MM.1S (cell line): ENCODE data around the gene NLGN1.

Experiments
- DNase-seq: peaks from one replicate; pipeline ENCODE4 v3.0.0-alpha.2; 2015
- H2AFZ ChIP-seq: fragments of 300-600 bp; sonication (generic); 2 replicates; pipeline ENCODE4 v1.6.0; 2016; ENCODE audit warnings: antibody characterized with exemption, low read length
- H3F3A ChIP-seq: fragments of 300-600 bp; sonication (generic); 2 replicates; pipeline ENCODE4 v1.6.1; 2016; ENCODE audit warnings: mild to moderate bottlenecking, antibody characterized with exemption, low read length, moderate library complexity, mixed read lengths; ENCODE audit not compliant: insufficient read depth
- H3K27ac ChIP-seq: fragments of 300-600 bp; sonication (generic); 2 replicates; pipeline ENCODE4 v1.5.1; 2016; ENCODE audit warnings: mild to moderate bottlenecking, low read length
- H3K27me3 ChIP-seq: fragments of 300-600 bp; sonication (generic); replicated peaks from 2 replicates; pipeline ENCODE4 v1.6.0; 2016; ENCODE audit warnings: low read length; ENCODE audit not compliant: insufficient read depth
- H3K36me3 ChIP-seq: fragments of 300-600 bp; sonication (generic); replicated peaks from 2 replicates; pipeline ENCODE4 v1.6.1; 2016; ENCODE audit warnings: mild to moderate bottlenecking, low read length, mixed read lengths; ENCODE audit not compliant: insufficient read depth
- H3K4me1 ChIP-seq: fragments of 300-600 bp; sonication (generic); 2 replicates; pipeline ENCODE4 v1.6.1; 2016; ENCODE audit warnings: low read length, mixed read lengths
- H3K4me2 ChIP-seq: fragments of 300-600 bp; sonication (generic); 2 replicates; pipeline ENCODE4 v1.6.0; 2016; ENCODE audit warnings: low read depth, low read length
- H3K4me3 ChIP-seq: fragments of 300-600 bp; sonication (generic); 2 replicates; pipeline ENCODE4 v1.5.1; 2016; ENCODE audit warnings: low read length, mixed read lengths
- H3K79me2 ChIP-seq: fragments of 300-600 bp; sonication (generic); 2 replicates; pipeline ENCODE4 v1.6.1; 2016; ENCODE audit warnings: mixed run types, low read length, mixed read lengths
- H3K9ac ChIP-seq: fragments of 300-600 bp; sonication (generic); 2 replicates; pipeline ENCODE4 v1.6.1; 2016; ENCODE audit warnings: low read length, mixed read lengths
- H3K9me2 ChIP-seq: fragments of 300-600 bp; sonication (generic); replicated peaks from 2 replicates; pipeline ENCODE4 v1.6.1; 2016; ENCODE audit warnings: mild to moderate bottlenecking, low read length, mixed read lengths; ENCODE audit not compliant: insufficient read depth
- H3K9me3 ChIP-seq: fragments of 300-600 bp; sonication (generic); replicated peaks from 2 replicates; pipeline ENCODE4 v1.6.1; 2016; ENCODE audit warnings: mild to moderate bottlenecking, low read length, mixed read lengths; ENCODE audit not compliant: insufficient read depth
- H4K20me1 ChIP-seq: fragments of 300-600 bp; sonication (generic); 2 replicates; pipeline ENCODE4 v1.6.1; 2016; ENCODE audit warnings: mild to moderate bottlenecking, low read length, moderate library complexity, mixed read lengths; ENCODE audit not compliant: insufficient read depth
- CTCF ChIP-seq: fragments of 300-600 bp; sonication (generic); IDR thresholded peaks from 2 replicates; pipeline ENCODE4 v1.5.1; 2016; ENCODE audit warnings: antibody characterized with exemption, low read length, mixed read lengths
- EZH2 ChIP-seq: fragments of 300-600 bp; sonication (generic); optimal IDR thresholded peaks from 2 replicates; pipeline ENCODE3; 2017; ENCODE audit warnings: low read depth, mild to moderate bottlenecking, antibody characterized with exemption, low read length, mixed read lengths
- EZH2phosphoT487 ChIP-seq: fragments of 300-600 bp; sonication (generic); IDR thresholded peaks from 2 replicates; pipeline ENCODE4 v1.6.1; 2018; ENCODE audit warnings: antibody characterized with exemption, low read length

The NLGN1 gene

DNA sequence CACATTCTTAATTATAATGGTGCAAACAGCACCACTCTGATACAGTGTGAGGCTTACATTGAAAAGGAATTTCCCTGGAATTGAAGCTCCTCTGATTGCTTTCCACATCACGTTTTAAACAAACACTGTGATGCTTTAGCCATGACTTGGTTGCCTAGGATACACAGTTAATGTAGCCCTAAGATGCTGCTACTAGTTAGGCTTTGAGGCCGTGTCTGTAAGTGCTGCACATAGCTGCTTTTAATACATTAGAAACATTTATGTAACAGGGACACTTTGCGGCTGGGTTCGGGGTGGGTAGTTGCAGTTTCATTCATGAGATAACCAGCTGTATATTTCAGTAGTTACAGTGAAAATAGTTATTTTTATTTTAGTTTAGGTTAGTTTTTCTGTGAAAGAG is 334.7 kb downstream of the NLGN1 start:
- H3K9me2 ChIP-seq: no peaks in the 10 kb centered on the region
- no peaks in the 10 kb centered on the region for H3K9me3 ChIP-seq
- H3K4me3 ChIP-seq: no peak overlapping the region
- TF ChIP-seq CTCF (no peak), EZH2 (no peak), EZH2phosphoT487 (no peak)
- DNase-seq: peak; percentile 92
- no peaks in the 10 kb centered on the region for H4K20me1 ChIP-seq
- H3K36me3 ChIP-seq: no peaks in the 10 kb centered on the region
- H3F3A ChIP-seq: peaks cover 27% of the 10 kb centered on the region
- no peaks in the 10 kb centered on the region for H3K79me2 ChIP-seq
- H3K4me1 ChIP-seq: peaks cover 27% of the 10 kb centered on the region
- H3K9ac ChIP-seq: no peak overlapping the region
- no peak overlapping the region for H2AFZ ChIP-seq
- H3K4me2 ChIP-seq: peak overlapping the region; percentile 16; the same call in 1 of the 2 replicates
- 0 out of 2 replicates have a peak, but pooled peaks cover 8% of the 10 kb centered on the region for H3K27me3 ChIP-seq
- H3K27ac ChIP-seq: peak overlapping the region; percentile 45; the same call in 1 of the 2 replicates

GRCh38 chr3:173733029-173733652 is 335.6 kb downstream of the NLGN1 start:
- TF ChIP-seq CTCF (peak; percentile 67), EZH2 (no peak), EZH2phosphoT487 (no peak)
- no peaks in the 10 kb centered on the region for H3K36me3 ChIP-seq
- H2AFZ ChIP-seq: no peak overlapping the region
- DNase-seq: peak; percentile 52
- no peaks in the 10 kb centered on the region for H3K79me2 ChIP-seq
- H3F3A ChIP-seq: peaks cover 33% of the 10 kb centered on the region
- H3K27me3 ChIP-seq: 0 out of 2 replicates have a peak, but pooled peaks cover 8% of the 10 kb centered on the region
- no peaks in the 10 kb centered on the region for H4K20me1 ChIP-seq
- H3K4me2 ChIP-seq: peak overlapping the region; percentile 8; the same call in 1 of the 2 replicates
- H3K9ac ChIP-seq: no peak overlapping the region
- no peak overlapping the region for H3K4me3 ChIP-seq
- H3K9me3 ChIP-seq: no peaks in the 10 kb centered on the region
- H3K9me2 ChIP-seq: no peaks in the 10 kb centered on the region
- H3K27ac ChIP-seq: 0 out of 2 replicates have a peak overlapping the region, but pooled peaks have one; percentile 12
- H3K4me1 ChIP-seq: peaks cover 36% of the 10 kb centered on the region

- H3K4me2 ChIP-seq: no peak overlapping the region
- no peak for DNase-seq
- no peaks in the 10 kb centered on the region for H3K9me2 ChIP-seq
- no peaks in the 10 kb centered on the region for H4K20me1 ChIP-seq
- H3K9ac ChIP-seq: no peak overlapping the region
- H3K9me3 ChIP-seq: no peaks in the 10 kb centered on the region
- H3K79me2 ChIP-seq: no peaks in the 10 kb centered on the region
- peaks cover 36% of the 10 kb centered on the region for H3K4me1 ChIP-seq
- TF ChIP-seq CTCF (no peak), EZH2phosphoT487 (no peak), EZH2 (no peak)
- no peak overlapping the region for H3K4me3 ChIP-seq
- H3K27ac ChIP-seq: no peak overlapping the region
- H2AFZ ChIP-seq: no peak overlapping the region
- no peaks in the 10 kb centered on the region for H3K36me3 ChIP-seq
- 0 out of 2 replicates have a peak, but pooled peaks cover 8% of the 10 kb centered on the region for H3K27me3 ChIP-seq
- H3F3A ChIP-seq: peaks cover 33% of the 10 kb centered on the region
Measured at GRCh38 chr3:173734473-173734872, 336.9 kb downstream of the NLGN1 start.
